ENCODE results near the gene NDC1. TPM values are rescaled to one million over a fixed set of nuclear protein-coding genes. Genes with fewer than 3 reads are reported as not detected.
A peak's percentile ranks its signal among the peaks of the same experiment; 100 is the strongest.

The NDC1 gene
- total RNA-seq, 2 donors from 2014 or later = 17.3 to 39.4 TPM

- H3K36me3 ChIP-seq = no peaks in the 10 kb centered on the region
- no peaks in the 10 kb centered on the region for H3K9me3 ChIP-seq
- TF ChIP-seq, protein P1, sequence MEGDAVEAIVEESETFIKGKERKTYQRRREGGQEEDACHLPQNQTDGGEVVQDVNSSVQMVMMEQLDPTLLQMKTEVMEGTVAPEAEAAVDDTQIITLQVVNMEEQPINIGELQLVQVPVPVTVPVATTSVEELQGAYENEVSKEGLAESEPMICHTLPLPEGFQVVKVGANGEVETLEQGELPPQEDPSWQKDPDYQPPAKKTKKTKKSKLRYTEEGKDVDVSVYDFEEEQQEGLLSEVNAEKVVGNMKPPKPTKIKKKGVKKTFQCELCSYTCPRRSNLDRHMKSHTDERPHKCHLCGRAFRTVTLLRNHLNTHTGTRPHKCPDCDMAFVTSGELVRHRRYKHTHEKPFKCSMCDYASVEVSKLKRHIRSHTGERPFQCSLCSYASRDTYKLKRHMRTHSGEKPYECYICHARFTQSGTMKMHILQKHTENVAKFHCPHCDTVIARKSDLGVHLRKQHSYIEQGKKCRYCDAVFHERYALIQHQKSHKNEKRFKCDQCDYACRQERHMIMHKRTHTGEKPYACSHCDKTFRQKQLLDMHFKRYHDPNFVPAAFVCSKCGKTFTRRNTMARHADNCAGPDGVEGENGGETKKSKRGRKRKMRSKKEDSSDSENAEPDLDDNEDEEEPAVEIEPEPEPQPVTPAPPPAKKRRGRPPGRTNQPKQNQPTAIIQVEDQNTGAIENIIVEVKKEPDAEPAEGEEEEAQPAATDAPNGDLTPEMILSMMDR (IDR thresholded peaks at IDR 0.05) = no peak
- no peak for DNase-seq
- H3K4me3 ChIP-seq = no peak overlapping the region
- intact Hi-C loops (cut with DNase I) = no loop called here
- no peaks in the 10 kb centered on the region for H3K4me1 ChIP-seq
- no peak overlapping the region for H3K9ac ChIP-seq (ENCODE audit: low read depth in 2 of 2, low read length in 2 of 2)
- H3K27me3 ChIP-seq = no peaks in the 10 kb centered on the region
- H3K27ac ChIP-seq = no peak overlapping the region
These were observed 13.6 kb upstream of the NDC1 start for GRCh38 chr1:53851571-53852285.

- intact Hi-C loops (cut with DNase I) = no loop called here
- H3K4me1 ChIP-seq = no peaks in the 10 kb centered on the region
- DNase-seq = no peak
These were observed 12.1 kb upstream of the NDC1 start for GRCh38 chr1:53850082-53850673.

GRCh38 chr1:53847980-53848379 is 9.9 kb upstream of the NDC1 start:
- intact Hi-C loops (cut with DNase I) = no loop called here
- H3K9me3 ChIP-seq = no peaks in the 10 kb centered on the region
- TF ChIP-seq, protein P1 (IDR thresholded peaks at IDR 0.05) = no peak

More at GRCh38 chr1:53850082-53850673, 12.1 kb upstream of the NDC1 start:
- Histone ChIP-seq H3K9me3 (no peaks in the 10 kb centered on the region), H3K27ac (no peak overlapping the region), H3K36me3 (no peaks in the 10 kb centered on the region), H3K4me3 (no peak overlapping the region), H3K27me3 (no peaks in the 10 kb centered on the region), H3K9ac (ENCODE audit: low read depth in 2 of 2, low read length in 2 of 2) (no peak overlapping the region)
- TF ChIP-seq, protein P1 (IDR thresholded peaks at IDR 0.05) = no peak

GRCh38 chr1:53842347-53842746 is 4.3 kb upstream of the NDC1 start:
- no peaks in the 10 kb centered on the region for H3K36me3 ChIP-seq
- TF ChIP-seq, protein P1 (IDR thresholded peaks at IDR 0.05) = no peak
- no peak overlapping the region for H3K4me3 ChIP-seq
- no peaks in the 10 kb centered on the region for H3K4me1 ChIP-seq
- intact Hi-C loops (cut with DNase I) = no loop called here
- H3K9ac ChIP-seq (ENCODE audit: low read depth in 2 of 2, low read length in 2 of 2) = no peak overlapping the region
- no peak for DNase-seq
- H3K9me3 ChIP-seq = no peaks in the 10 kb centered on the region
- H3K27ac ChIP-seq = no peak overlapping the region
- H3K27me3 ChIP-seq = no peaks in the 10 kb centered on the region

More at GRCh38 chr1:53847980-53848379, 9.9 kb upstream of the NDC1 start:
- no peaks in the 10 kb centered on the region for H3K27me3 ChIP-seq
- H3K4me1 ChIP-seq = no peaks in the 10 kb centered on the region
- no peak overlapping the region for H3K4me3 ChIP-seq
- no peaks in the 10 kb centered on the region for H3K36me3 ChIP-seq
- no peak overlapping the region for H3K9ac ChIP-seq (ENCODE audit: low read depth in 2 of 2, low read length in 2 of 2)
- no peak for DNase-seq
- H3K27ac ChIP-seq = no peak overlapping the region

DNA sequence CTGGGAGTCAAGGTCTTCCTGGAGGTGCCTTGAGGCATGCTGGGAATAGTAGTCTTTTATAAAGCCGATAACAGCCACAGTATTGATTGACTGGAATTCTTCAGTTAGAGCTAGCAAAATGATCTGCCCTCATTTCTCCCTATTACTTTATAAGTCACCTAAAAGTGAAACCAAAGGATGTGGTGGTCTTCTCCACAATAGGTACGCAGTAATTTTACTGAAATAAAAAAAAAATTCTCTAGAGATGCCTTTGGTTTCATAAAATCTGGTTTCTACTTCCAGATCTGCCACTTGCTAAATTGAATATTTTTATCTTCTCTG is 518 bp upstream of the NDC1 start:
- intact Hi-C loops (cut with DNase I) = no loop called here
- peak overlapping the region in 1 of 2 donors; percentile 86 for H3K9ac ChIP-seq (ENCODE audit: low read depth in 2 of 2, low read length in 2 of 2)

More for the DNA sequence above, 518 bp upstream of the NDC1 start:
- no peaks in the 10 kb centered on the region for H3K27me3 ChIP-seq
- peak overlapping the region; percentile 96 for H3K4me3 ChIP-seq
- peak overlapping the region; percentile 97 for H3K27ac ChIP-seq
- TF ChIP-seq, protein P1 (IDR thresholded peaks at IDR 0.05) = no peak
- H3K4me1 ChIP-seq = peaks cover 2% of the 10 kb centered on the region
- H3K9me3 ChIP-seq = no peaks in the 10 kb centered on the region
- H3K36me3 ChIP-seq = no peaks in the 10 kb centered on the region
- no peak for DNase-seq

Measured in colonic mucosa (tissue), 4 donors.